HEK293 (cell line): ENCODE results near the gene HPSE2.

ENCODE experiments used
- FEZF1 ChIP-seq: fragments of 450-650 bp; formaldehyde crosslinking; IDR thresholded peaks from 2 replicates; pipeline ENCODE4 v1.5.1; 2016; ENCODE audit warnings: missing biosample characterization, missing genetic modification characterization
- SP7 ChIP-seq: fragments of 450-650 bp; formaldehyde crosslinking; IDR thresholded peaks from 2 replicates; pipeline ENCODE4 v1.5.1; 2016; ENCODE audit warnings: missing biosample characterization, missing genetic modification characterization
- ZBTB48 ChIP-seq: fragments of 450-650 bp; formaldehyde crosslinking; IDR thresholded peaks from 2 replicates; pipeline ENCODE4 v1.5.1; 2016; ENCODE audit warnings: missing biosample characterization, missing genetic modification characterization
- ZFHX2 ChIP-seq: fragments of 450-650 bp; formaldehyde crosslinking; conservative IDR thresholded peaks from 2 replicates; pipeline ENCODE4 v1.5.1; 2016; ENCODE audit warnings: missing biosample characterization, missing genetic modification characterization
- ZNF121 ChIP-seq: fragments of 450-650 bp; formaldehyde crosslinking; IDR thresholded peaks from 2 replicates; pipeline ENCODE4 v1.5.1; 2016; ENCODE audit warnings: missing biosample characterization, missing genetic modification characterization
- ZNF184 ChIP-seq: fragments of 450-650 bp; IDR thresholded peaks from 2 replicates; pipeline ENCODE4 v1.5.1; 2018; ENCODE audit warnings: missing biosample characterization, mild to moderate bottlenecking, missing genetic modification characterization
- ZNF274 ChIP-seq, 2 experiments: fragments of 200-500 bp in 1 of 2; fragments of 450-650 bp in 1 of 2; sonication (Bioruptor generic) in 1 of 2; formaldehyde crosslinking in 1 of 2; IDR thresholded peaks; 2 replicates each; pipeline versions ENCODE4 v1.5.1 to v1.6.1; 2014 to 2016; ENCODE audit warnings: borderline replicate concordance in 1 of 2, inconsistent platforms in 1 of 2, low read length in 1 of 2, missing biosample characterization in 1 of 2, missing genetic modification characterization in 1 of 2
- ZNF510 ChIP-seq: fragments of 450-650 bp; formaldehyde crosslinking; IDR thresholded peaks from 2 replicates; pipeline ENCODE4 v1.5.1; 2018; ENCODE audit warnings: mild to moderate bottlenecking, missing genetic modification characterization, missing biosample characterization; ENCODE audit not compliant: insufficient replicate concordance
- ZNF529 ChIP-seq: fragments of 450-650 bp; formaldehyde crosslinking; IDR thresholded peaks from 2 replicates; pipeline ENCODE4 v1.5.1; 2017; ENCODE audit warnings: missing genetic modification characterization, missing biosample characterization; ENCODE audit not compliant: insufficient replicate concordance
- TF ChIP-seq, protein P1 (sequence below): fragments of 450-650 bp; formaldehyde crosslinking; IDR thresholded peaks from 2 replicates; pipeline ENCODE4 v1.5.1; 2016; ENCODE audit warnings: missing biosample characterization, missing genetic modification characterization
- TF ChIP-seq, protein P2 (sequence below): fragments of 450-650 bp; formaldehyde crosslinking; IDR thresholded peaks from 2 replicates; pipeline ENCODE4 v1.5.1; 2016; ENCODE audit warnings: missing biosample characterization, missing genetic modification characterization, borderline replicate concordance
- TF ChIP-seq, protein P3 (sequence below): fragments of 450-650 bp; formaldehyde crosslinking; IDR thresholded peaks from 2 replicates; pipeline ENCODE4 v1.5.1; 2017; ENCODE audit warnings: missing biosample characterization, missing genetic modification characterization
- TF ChIP-seq, protein P4 (sequence below): fragments of 450-650 bp; formaldehyde crosslinking; IDR thresholded peaks from 2 replicates; pipeline ENCODE4 v1.5.1; 2016; ENCODE audit warnings: missing biosample characterization, missing genetic modification characterization
- TF ChIP-seq, protein P5 (sequence below): fragments of 450-650 bp; formaldehyde crosslinking; IDR thresholded peaks from 2 replicates; pipeline ENCODE4 v1.5.1; 2016; ENCODE audit warnings: missing biosample characterization, missing genetic modification characterization

DNA sequence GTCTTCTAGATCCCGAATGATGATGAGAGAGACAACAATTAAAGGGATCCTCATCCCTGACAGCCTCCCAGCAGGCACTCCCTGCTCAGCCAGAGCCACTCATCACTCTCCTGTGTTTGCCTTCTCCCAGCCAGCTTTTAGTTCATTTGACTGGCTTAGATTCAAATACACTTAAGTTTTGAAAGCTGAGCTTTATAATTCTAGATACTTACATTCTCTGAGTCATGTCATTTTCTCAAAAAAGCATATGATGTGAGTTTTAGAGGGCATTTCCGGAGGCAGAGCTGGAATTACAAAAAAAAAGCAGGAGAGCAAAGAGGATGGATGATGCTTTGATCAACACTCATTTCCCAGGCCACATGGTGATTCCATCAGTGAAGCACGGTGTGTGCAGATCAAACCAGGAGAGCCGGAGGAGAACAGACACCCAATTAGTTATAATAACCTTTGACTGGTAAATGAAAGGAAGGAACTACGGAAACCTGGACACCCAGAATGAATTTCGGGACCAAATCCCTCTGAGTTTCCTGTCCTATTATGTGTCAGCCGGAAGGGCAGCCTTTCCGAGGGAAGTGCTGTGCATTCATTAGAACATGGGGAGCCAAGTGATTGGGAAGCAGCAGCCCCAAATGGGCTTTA is 707.4 kb downstream of the HPSE2 start:
- TF ChIP-seq, protein P1, sequence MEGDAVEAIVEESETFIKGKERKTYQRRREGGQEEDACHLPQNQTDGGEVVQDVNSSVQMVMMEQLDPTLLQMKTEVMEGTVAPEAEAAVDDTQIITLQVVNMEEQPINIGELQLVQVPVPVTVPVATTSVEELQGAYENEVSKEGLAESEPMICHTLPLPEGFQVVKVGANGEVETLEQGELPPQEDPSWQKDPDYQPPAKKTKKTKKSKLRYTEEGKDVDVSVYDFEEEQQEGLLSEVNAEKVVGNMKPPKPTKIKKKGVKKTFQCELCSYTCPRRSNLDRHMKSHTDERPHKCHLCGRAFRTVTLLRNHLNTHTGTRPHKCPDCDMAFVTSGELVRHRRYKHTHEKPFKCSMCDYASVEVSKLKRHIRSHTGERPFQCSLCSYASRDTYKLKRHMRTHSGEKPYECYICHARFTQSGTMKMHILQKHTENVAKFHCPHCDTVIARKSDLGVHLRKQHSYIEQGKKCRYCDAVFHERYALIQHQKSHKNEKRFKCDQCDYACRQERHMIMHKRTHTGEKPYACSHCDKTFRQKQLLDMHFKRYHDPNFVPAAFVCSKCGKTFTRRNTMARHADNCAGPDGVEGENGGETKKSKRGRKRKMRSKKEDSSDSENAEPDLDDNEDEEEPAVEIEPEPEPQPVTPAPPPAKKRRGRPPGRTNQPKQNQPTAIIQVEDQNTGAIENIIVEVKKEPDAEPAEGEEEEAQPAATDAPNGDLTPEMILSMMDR = no peak
- TF ChIP-seq ZNF510 (no peak), ZFHX2 (tag by site-specific recombination) (no peak), ZNF184 (no peak), FEZF1 (tag by site-specific recombination) (no peak), ZNF121 (no peak), ZNF274 (IDR thresholded peaks at IDR 0.05; ENCODE audit: low read length) (no peak), ZNF274 (tag by site-specific recombination; IDR thresholded peaks at IDR 0.05; ENCODE audit: borderline replicate concordance) (no peak), SP7 (tag by site-specific recombination) (no peak), ZNF529 (no peak), ZBTB48 (tag by site-specific recombination) (no peak)
- TF ChIP-seq, protein P2, sequence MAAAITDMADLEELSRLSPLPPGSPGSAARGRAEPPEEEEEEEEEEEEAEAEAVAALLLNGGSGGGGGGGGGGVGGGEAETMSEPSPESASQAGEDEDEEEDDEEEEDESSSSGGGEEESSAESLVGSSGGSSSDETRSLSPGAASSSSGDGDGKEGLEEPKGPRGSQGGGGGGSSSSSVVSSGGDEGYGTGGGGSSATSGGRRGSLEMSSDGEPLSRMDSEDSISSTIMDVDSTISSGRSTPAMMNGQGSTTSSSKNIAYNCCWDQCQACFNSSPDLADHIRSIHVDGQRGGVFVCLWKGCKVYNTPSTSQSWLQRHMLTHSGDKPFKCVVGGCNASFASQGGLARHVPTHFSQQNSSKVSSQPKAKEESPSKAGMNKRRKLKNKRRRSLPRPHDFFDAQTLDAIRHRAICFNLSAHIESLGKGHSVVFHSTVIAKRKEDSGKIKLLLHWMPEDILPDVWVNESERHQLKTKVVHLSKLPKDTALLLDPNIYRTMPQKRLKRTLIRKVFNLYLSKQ (tag by site-specific recombination) = no peak
- TF ChIP-seq, protein P3, sequence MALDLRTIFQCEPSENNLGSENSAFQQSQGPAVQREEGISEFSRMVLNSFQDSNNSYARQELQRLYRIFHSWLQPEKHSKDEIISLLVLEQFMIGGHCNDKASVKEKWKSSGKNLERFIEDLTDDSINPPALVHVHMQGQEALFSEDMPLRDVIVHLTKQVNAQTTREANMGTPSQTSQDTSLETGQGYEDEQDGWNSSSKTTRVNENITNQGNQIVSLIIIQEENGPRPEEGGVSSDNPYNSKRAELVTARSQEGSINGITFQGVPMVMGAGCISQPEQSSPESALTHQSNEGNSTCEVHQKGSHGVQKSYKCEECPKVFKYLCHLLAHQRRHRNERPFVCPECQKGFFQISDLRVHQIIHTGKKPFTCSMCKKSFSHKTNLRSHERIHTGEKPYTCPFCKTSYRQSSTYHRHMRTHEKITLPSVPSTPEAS = no peak
- TF ChIP-seq, protein P4, sequence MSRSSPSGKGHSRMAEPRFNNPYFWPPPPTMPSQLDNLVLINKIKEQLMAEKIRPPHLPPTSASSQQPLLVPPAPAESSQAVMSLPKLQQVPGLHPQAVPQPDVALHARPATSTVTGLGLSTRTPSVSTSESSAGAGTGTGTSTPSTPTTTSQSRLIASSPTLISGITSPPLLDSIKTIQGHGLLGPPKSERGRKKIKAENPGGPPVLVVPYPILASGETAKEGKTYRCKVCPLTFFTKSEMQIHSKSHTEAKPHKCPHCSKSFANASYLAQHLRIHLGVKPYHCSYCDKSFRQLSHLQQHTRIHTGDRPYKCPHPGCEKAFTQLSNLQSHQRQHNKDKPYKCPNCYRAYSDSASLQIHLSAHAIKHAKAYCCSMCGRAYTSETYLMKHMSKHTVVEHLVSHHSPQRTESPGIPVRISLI (tag by site-specific recombination) = no peak
- TF ChIP-seq, protein P5, sequence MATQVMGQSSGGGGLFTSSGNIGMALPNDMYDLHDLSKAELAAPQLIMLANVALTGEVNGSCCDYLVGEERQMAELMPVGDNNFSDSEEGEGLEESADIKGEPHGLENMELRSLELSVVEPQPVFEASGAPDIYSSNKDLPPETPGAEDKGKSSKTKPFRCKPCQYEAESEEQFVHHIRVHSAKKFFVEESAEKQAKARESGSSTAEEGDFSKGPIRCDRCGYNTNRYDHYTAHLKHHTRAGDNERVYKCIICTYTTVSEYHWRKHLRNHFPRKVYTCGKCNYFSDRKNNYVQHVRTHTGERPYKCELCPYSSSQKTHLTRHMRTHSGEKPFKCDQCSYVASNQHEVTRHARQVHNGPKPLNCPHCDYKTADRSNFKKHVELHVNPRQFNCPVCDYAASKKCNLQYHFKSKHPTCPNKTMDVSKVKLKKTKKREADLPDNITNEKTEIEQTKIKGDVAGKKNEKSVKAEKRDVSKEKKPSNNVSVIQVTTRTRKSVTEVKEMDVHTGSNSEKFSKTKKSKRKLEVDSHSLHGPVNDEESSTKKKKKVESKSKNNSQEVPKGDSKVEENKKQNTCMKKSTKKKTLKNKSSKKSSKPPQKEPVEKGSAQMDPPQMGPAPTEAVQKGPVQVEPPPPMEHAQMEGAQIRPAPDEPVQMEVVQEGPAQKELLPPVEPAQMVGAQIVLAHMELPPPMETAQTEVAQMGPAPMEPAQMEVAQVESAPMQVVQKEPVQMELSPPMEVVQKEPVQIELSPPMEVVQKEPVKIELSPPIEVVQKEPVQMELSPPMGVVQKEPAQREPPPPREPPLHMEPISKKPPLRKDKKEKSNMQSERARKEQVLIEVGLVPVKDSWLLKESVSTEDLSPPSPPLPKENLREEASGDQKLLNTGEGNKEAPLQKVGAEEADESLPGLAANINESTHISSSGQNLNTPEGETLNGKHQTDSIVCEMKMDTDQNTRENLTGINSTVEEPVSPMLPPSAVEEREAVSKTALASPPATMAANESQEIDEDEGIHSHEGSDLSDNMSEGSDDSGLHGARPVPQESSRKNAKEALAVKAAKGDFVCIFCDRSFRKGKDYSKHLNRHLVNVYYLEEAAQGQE = no peak
